Tibial nerve (tissue), 4 donors: ENCODE data around the gene TRIM17.

Experiments
- EP300 ChIP-seq, 2 donors: sonication (generic); formaldehyde crosslinking; IDR thresholded peaks; one replicate each; pipeline ENCODE4 v1.6.1; 2017; ENCODE audit warnings: antibody characterized with exemption in 2 of 2, mild to moderate bottlenecking in 1 of 2
- POLR2A ChIP-seq, 2 donors: fragments of 450-650 bp; IDR thresholded peaks; one replicate each; pipeline ENCODE4 v1.6.1; 2017; ENCODE audit warnings: antibody characterized with exemption in 2 of 2, mild to moderate bottlenecking in 2 of 2, moderate library complexity in 2 of 2
- TF ChIP-seq, protein P1 (sequence below), 5 experiments: fragments of 200-600 bp in 3 of 5; fragments of 450-650 bp in 2 of 5; sonication (generic) in 3 of 5; IDR thresholded peaks; one replicate each; pipeline ENCODE4 v1.5.1; 2016 to 2019; ENCODE audit warnings: antibody characterized with exemption in 5 of 5, mild to moderate bottlenecking in 3 of 5, moderate library complexity in 2 of 5

DNA sequence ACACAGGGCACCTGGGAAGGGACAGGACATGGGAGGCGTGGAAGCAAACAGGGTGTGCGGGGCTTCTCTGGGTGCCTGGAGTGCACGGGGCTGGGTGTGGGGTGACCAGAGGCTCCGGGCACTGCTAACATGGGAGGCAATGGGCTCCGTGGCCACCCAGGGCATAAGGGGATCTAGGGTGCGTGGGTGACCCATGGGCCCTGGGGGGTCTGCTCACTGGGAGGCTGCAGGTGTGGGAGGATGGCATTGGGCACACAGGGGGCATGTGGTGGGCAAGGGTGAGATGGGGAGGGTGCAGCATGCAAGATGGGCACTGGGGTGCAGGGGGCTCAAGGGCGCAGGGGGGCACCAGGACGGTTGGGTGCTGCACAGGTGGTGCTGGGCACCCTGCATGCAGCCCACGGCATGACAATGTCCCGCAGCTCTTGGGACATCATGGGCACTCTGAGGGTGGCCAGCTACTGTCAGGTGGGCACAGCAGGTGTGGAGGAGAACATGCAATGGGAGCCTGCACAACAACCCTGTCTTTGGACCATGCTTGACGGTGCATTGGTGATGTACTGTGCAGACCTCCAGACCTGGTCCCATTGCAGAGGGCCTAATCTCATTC lies 25.1 kb downstream of the TRIM17 start:
- TF ChIP-seq, protein P1, sequence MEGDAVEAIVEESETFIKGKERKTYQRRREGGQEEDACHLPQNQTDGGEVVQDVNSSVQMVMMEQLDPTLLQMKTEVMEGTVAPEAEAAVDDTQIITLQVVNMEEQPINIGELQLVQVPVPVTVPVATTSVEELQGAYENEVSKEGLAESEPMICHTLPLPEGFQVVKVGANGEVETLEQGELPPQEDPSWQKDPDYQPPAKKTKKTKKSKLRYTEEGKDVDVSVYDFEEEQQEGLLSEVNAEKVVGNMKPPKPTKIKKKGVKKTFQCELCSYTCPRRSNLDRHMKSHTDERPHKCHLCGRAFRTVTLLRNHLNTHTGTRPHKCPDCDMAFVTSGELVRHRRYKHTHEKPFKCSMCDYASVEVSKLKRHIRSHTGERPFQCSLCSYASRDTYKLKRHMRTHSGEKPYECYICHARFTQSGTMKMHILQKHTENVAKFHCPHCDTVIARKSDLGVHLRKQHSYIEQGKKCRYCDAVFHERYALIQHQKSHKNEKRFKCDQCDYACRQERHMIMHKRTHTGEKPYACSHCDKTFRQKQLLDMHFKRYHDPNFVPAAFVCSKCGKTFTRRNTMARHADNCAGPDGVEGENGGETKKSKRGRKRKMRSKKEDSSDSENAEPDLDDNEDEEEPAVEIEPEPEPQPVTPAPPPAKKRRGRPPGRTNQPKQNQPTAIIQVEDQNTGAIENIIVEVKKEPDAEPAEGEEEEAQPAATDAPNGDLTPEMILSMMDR (IDR thresholded peaks at IDR 0.05), result no peak
- no peak for TF ChIP-seq POLR2A (IDR thresholded peaks at IDR 0.05)
- no peak for TF ChIP-seq EP300 (IDR thresholded peaks at IDR 0.05)
